ENCODE results near the gene VAMP1. TPM values are rescaled to one million over a fixed set of nuclear protein-coding genes. Genes with fewer than 3 reads are reported as not detected.

VAMP1 gene
- total RNA-seq, 1 experiment from 2014 or later: 8.0 TPM

DNA sequence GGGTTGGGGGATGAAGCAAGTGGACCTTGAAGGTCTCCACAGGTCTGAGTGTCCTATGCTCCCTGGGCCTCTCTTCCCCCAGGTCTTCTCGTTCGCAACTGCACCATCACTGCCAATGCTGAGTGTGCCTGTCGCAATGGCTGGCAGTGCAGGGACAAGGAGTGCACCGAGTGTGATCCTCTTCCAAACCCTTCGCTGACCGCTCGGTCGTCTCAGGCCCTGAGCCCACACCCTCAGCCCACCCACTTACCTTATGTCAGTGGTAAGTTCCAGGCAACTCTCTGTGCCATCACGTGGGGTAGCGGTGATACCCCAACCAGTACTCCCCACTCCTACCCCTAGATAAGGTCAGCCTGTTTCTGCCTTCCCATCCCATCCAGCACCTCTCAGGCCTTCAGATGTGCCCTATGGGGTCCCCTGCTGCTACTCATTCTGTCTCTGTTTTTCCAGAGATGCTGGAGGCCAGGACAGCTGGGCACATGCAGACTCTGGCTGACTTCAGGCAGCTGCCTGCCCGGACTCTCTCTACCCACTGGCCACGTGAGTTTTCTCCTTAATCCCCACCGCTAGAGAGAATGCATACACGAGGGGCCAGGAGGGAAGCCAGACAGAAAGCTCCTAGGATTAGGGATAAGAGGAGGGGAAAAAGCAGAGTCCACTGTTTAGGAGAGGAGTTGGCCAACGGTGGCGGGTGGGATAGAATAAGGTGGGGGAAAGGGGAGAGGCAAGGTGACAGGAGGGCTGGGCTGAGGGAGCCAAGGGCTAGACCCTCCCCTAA lies 20.2 kb downstream of the VAMP1 start:
- DNase-seq: peak; percentile 68 to 79
- Histone ChIP-seq H3K36me3 (no peaks in the 10 kb centered on the region), H3K4me3 (peak overlapping the region; percentile 68), H3K27ac (peak overlapping the region; percentile 85), H3K27me3 (no peaks in the 10 kb centered on the region), H3K9me3 (replicated peaks) (no peaks in the 10 kb centered on the region), H3K4me1 (peaks cover 7% of the 10 kb centered on the region; the same call in 1 of the 2 replicates)

DNA sequence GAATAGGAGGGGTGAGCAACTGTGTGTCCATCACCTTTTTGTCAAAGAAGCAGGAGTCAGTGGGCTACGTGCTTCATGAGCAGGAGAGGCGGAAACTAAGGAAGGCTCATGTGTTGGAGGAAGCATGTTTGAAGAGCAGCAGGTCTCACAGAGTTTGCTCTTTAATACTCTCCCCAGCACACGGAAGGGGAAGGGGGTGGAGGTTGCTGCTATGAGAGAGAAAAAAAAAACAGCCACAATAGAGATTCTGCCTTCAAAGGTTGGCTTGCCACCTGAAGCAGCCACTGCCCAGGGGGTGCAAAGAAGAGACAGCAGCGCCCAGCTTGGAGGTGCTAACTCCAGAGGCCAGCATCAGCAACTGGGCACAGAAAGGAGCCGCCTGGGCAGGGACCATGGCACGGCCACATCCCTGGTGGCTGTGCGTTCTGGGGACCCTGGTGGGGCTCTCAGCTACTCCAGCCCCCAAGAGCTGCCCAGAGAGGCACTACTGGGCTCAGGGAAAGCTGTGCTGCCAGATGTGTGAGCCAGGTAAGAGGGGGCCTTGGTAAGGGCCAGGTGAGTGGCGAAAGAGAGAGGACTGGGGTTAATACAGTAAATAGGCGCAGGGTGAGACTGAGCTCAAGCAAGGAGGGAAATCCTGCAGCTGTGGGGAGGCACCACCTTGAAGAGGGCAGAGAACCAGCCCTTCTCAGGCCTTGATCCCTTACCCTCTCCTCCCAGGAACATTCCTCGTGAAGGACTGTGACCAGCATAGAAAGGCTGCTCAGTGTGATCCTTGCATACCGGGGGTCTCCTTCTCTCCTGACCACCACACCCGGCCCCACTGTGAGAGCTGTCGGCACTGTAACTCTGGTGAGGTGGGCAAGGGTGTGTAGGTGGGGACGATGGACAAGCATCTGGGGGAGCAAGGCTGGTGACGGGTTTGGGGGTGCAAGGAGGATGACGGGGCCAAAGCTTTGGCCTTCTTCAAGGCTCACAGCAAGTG lies 25.5 kb downstream of the VAMP1 start, which contains the start of gene CD27:
TSS of gene CD27 (plus strand) at position 252 of the 985 bp plus-strand sequence. CDS start at position 393, 141 bp downstream.
- Histone ChIP-seq H3K27me3 (no peaks in the 10 kb centered on the region), H3K9me3 (replicated peaks) (no peaks in the 10 kb centered on the region), H3K4me3 (no peak within 1 kb of the TSS), H3K4me1 (peaks cover 13% of the 10 kb centered on the region), H3K36me3 (no peaks in the 10 kb centered on the region), H3K27ac (no peak within 1 kb of the TSS)
- DNase-seq: no peak

DNA sequence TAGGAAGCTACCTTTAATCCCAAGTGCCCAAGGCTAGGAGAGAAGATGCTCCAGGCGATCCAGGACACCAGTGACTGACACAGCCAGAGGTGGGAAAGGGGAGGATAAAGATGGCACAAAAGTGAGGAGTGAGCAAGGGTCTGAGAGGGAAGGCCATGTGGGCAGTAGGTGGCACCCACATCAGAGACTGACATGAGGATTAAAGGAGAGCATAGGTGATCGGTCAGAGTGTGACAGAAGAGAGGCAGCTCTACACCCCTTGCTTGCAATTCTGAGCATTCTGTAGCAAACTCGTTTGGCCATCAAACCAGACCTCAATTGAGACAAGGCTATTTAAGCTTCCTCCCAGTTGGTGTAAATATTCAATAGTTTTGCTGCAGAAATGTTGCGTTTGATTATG lies 26.4 kb downstream of the VAMP1 start:
- H3K4me1 ChIP-seq: peaks cover 19% of the 10 kb centered on the region
- no peaks in the 10 kb centered on the region for H3K27me3 ChIP-seq
- H3K27ac ChIP-seq: no peak overlapping the region
- H3K36me3 ChIP-seq: no peaks in the 10 kb centered on the region
- H3K4me3 ChIP-seq: no peak overlapping the region
- no peaks in the 10 kb centered on the region for H3K9me3 ChIP-seq (replicated peaks)
- DNase-seq: no peak

DNA sequence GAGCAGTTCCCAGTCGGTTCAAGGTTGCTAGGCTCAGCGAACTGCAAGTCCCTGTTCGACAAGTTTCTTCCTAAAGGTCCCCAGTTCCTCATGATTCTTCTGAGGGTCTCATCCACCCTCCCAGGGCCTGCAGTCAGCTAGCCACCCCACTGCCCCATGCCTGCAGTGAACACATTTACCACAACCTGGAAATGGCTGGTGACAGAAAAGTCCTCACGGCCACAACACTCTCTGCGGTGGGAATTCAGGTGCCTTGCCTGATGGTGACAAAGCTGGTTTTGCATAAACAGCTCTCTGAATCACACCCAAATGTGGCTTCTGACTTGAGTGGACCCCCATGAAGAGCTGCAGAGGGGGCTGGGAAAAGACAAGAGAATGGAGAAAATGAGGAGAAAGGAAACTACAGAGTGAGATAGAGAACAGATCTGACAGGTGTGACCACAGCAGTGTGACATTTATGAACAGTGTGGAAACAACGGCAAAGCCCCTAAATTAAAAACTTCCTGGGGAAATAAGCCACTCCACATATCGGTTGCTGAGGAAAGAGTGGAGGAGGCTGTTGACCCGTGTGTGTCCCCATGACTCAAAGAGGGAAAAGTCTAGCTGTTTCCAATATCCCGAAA lies 27.0 kb downstream of the VAMP1 start:
- Histone ChIP-seq H3K4me3 (no peak overlapping the region), H3K9me3 (replicated peaks) (no peaks in the 10 kb centered on the region), H3K27ac (peak overlapping the region; percentile 6; the same call in 1 of the 2 replicates), H3K36me3 (no peaks in the 10 kb centered on the region), H3K27me3 (no peaks in the 10 kb centered on the region), H3K4me1 (peaks cover 25% of the 10 kb centered on the region)
- peak in 1 of 2 experiments; percentile 46 for DNase-seq

DNA sequence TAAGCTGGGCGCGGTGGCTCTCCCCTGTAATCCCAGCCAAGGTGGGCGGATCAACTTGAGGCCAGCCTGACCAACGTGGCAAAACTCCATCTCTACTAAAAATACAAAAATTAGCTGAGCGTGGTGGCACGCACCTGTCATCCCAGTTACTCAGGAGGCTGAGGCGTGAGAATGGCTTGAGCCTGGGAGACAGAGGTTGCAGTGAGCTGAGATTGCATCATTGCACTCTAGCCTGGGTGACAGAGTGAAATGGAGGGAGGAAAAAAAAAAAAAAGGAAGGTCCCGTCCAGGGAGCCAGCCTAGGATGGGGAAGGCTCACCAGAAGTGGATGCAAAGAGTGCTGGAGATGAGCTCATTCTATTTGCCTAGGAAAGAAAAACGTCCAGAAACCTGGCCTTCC lies 27.6 kb downstream of the VAMP1 start:
- no peak for DNase-seq
- H3K27me3 ChIP-seq: no peaks in the 10 kb centered on the region
- peaks cover 28% of the 10 kb centered on the region for H3K4me1 ChIP-seq

DNA sequence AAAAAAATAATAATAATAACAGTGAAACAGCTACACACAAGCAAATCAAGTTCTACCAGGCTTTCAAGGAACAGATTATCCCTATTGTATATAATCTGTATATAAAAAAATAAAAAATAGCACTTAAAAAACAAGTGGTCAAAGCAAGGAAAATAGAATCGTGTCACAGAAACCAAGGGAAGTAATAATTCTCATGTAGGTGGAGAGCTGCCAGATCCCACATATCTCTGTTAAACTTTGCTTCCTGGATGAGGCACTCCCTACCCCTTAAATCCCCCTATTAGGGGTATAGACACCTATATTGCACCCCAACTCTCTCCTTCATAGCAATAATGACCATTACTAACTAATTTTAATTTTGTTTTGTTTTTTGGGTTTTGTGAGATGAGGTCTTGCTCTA lies 30.1 kb downstream of the VAMP1 start:
- Histone ChIP-seq H3K36me3 (no peaks in the 10 kb centered on the region), H3K4me1 (peaks cover 28% of the 10 kb centered on the region), H3K27me3 (no peaks in the 10 kb centered on the region), H3K4me3 (no peak overlapping the region), H3K9me3 (replicated peaks) (no peaks in the 10 kb centered on the region), H3K27ac (no peak overlapping the region)
- no peak for DNase-seq

More for the DNA sequence above, 27.6 kb downstream of the VAMP1 start:
- no peaks in the 10 kb centered on the region for H3K36me3 ChIP-seq
- no peaks in the 10 kb centered on the region for H3K9me3 ChIP-seq (replicated peaks)
- no peak overlapping the region for H3K4me3 ChIP-seq
- no peak overlapping the region for H3K27ac ChIP-seq

DNA sequence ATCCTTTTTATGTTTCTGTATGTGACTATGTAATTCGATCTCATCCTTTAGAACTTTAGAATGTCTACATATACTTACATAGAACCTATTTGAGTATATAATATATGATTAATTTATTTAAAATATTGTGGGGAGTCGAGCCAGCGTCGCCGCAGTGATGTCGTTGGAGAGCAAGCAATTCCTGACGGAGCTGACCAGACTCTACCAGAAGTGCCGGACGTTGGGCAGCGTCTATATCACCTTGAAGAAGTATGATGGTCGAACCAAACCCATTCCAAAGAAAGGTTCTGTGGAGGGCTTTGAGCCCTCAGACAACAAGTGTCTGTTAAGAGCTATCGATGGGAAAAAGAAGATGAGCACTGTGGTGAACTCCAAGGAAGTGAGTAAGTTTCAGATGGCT lies 32.1 kb downstream of the VAMP1 start:
- no peak overlapping the region for H3K27ac ChIP-seq
- no peaks in the 10 kb centered on the region for H3K9me3 ChIP-seq (replicated peaks)
- no peak for DNase-seq
- H3K4me3 ChIP-seq: no peak overlapping the region
- peaks cover 18% of the 10 kb centered on the region for H3K4me1 ChIP-seq
- H3K27me3 ChIP-seq: no peaks in the 10 kb centered on the region
- no peaks in the 10 kb centered on the region for H3K36me3 ChIP-seq

DNA sequence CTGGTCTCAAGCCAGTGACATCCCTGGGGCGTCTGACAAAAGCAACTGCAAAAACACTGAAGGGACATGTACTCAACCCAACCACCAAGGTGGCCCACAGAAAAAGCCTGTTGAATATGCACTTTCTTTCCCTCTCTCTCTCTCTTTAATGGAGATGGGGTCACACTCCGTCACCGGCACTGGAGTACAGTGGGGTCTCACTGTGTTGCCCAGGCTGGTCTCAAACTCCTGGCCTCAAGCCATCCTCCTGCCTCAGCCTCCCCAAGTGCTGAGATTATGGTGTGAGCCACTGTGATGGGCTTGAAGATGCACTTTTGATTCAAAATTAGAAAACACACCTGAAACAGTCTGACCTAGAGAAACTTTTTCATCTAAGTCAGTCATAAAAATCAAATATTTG lies 32.9 kb downstream of the VAMP1 start:
- Histone ChIP-seq H3K4me3 (no peak overlapping the region), H3K27me3 (no peaks in the 10 kb centered on the region), H3K27ac (no peak overlapping the region), H3K4me1 (peaks cover 17% of the 10 kb centered on the region), H3K9me3 (replicated peaks) (no peaks in the 10 kb centered on the region), H3K36me3 (no peaks in the 10 kb centered on the region)
- DNase-seq: no peak

DNA sequence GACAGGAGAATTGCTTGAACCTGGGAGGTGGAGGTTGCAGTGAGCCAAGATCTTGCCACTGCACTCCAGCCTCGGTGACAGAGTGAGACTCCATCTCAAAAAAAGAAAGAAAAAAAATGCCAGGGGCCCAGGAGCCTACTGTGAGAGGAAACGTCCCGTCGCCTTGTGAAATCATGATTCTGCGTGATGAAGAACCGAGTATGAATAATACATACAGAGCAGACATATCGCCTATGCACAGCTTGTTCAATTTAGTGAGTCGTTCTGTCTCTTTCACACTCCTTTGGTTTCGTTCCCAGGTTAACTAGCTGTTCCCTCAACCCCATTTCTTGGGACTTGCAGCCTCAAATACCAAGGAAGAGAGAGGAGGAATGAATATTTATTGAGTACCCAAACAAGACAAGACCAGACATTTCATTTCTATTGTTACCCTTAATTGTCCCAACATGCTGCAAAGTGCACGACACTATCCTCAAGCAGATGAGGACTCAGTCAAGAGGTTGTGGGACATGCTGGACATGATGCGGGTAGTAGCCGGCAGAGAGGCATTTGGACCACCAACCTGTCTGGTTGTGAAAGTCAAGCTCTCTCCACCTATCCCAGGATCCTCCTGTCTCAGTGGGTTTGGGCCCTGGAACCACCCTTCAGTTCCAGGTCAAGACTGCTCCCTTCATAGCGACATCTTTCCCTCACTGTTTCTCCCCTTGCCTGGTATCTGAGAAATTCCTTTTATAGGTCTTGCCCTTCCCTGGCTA lies 34.3 kb downstream of the VAMP1 start:
- Histone ChIP-seq H3K9me3 (replicated peaks) (no peaks in the 10 kb centered on the region), H3K4me3 (no peak overlapping the region), H3K36me3 (no peaks in the 10 kb centered on the region), H3K27me3 (no peaks in the 10 kb centered on the region), H3K27ac (no peak overlapping the region), H3K4me1 (peaks cover 30% of the 10 kb centered on the region)
- no peak for DNase-seq

DNA sequence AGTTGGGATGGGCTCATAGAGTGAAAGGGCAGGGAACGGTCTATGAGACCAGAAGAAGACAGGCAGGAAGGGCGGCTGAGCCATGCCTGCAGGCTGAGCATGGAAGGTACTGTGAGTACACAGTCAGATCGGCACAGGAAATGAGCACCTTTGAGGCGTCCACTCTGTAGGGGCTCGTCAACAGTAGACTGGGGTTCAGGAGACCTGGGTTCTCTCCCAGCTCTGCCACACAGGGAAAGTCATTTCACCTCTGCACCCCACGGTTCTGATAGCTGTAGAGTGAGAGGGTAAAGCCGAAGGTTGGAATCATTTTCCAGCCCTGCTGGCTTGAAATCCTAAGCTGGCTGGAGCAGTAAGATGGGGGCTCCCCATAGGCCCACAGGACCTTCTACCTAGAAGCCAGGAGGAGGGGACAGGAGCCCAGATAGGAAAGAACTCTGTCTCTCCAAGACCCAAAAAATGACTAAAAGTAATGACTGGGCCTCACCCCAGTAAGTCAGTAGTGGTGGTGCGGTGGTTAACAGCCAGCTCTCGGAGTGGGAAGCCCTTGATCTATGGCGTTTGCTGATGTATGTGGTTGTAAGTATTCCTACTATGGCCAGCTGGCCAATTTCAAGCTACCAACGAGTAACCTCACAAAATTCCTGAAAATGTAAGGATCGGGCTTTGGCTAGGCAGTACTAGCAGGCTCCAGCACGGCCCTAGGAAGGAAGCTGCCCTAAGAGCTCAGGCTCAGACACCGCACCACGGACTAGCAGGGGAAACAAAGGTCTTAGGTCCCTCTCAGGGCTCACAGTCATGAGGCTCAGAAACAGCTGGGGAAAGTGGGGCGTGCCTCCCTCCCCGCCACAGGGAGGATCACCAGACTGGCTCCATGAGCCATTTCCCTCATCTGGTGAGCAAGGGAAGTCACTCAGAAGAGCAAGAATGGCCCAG lies 36.0 kb downstream of the VAMP1 start:
- DNase-seq: peak in 1 of 2 experiments; percentile 35
- Histone ChIP-seq H3K27me3 (no peaks in the 10 kb centered on the region), H3K4me3 (no peak overlapping the region), H3K4me1 (peaks cover 33% of the 10 kb centered on the region), H3K36me3 (no peaks in the 10 kb centered on the region), H3K9me3 (replicated peaks) (no peaks in the 10 kb centered on the region), H3K27ac (no peak overlapping the region)

DNA sequence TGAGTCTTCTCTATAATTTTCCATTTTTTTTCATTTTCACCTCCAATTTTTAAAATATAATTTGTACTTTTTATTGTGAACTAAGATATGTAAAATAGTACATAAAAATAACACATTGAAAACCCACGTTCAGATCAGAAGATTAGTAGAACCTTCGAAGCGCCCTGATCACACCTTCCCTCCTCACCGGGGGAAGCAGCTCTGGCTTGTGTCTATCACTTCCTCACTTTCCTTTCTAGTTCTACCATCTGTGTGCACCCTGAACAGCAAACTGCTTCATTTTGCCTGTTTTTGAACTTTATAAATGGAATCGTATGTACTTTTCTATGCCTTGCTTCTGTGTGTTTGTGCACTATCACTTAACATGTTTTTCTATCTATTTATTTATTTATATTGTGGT lies 37.5 kb downstream of the VAMP1 start:
- no peak for DNase-seq
- Histone ChIP-seq H3K27me3 (no peaks in the 10 kb centered on the region), H3K36me3 (no peaks in the 10 kb centered on the region), H3K27ac (no peak overlapping the region), H3K4me1 (peaks cover 20% of the 10 kb centered on the region), H3K9me3 (replicated peaks) (no peaks in the 10 kb centered on the region), H3K4me3 (no peak overlapping the region)

DNA sequence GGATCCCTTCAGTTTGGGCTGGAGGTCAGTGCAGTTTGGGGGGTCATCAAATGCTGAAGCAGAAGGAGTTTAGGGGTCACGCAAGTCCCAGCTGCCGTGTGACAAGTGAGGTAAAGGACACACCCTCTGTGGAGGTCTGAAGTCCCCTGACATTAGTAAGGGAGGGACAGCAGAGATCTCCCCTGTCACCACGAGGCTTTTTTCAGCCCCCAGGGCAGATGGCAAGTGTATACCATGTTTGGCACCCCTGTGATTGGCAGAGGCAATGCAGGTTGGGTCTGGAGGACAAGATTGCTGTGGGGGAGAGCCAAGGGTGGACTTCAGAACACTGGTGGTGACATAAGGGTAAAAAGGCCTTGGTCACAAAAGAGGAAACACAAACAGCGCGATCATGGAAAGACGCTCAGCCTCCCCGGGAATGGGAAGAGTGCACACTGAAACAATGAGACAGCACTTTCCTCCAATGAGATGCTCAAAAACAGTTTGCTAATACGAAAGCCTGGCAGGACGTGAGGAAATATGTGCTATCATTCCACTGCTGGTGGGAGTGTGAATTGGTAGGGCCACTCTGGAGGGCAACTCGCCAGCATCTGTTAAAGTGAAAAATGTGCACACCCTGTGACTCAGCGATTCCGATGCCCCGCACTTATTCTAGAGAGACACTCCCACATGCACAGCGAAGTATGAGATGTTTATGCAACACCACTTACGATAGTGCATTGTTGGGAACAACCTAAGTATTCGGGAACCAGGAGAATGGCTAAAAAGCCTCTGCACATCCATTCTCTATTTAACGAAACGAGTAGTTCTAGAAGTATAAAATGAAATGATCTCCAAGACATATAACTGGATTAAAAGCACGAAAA lies 40.1 kb downstream of the VAMP1 start:
- Histone ChIP-seq H3K27ac (no peak overlapping the region), H3K9me3 (replicated peaks) (no peaks in the 10 kb centered on the region), H3K36me3 (no peaks in the 10 kb centered on the region), H3K27me3 (no peaks in the 10 kb centered on the region), H3K4me3 (peak overlapping the region; percentile 40), H3K4me1 (peaks cover 20% of the 10 kb centered on the region)
- DNase-seq: peak; percentile 51 to 67
